ENCODE data around the gene PRIM1. TPM values are rescaled to one million over a fixed set of nuclear protein-coding genes. Genes with fewer than 3 reads are reported as not detected.

PRIM1 gene
- polyA plus RNA-seq, 1 donor (not counting 4 experiments of a cell fraction or from before 2014, with no cell fraction given) = 12.0 TPM

- no peak for FAIRE-seq
- Histone ChIP-seq H3K4me1 (ENCODE audit: control insufficient read depth, extremely low read depth, insufficient read depth, low read length) (no peaks in the 10 kb centered on the region), H2AFZ (ENCODE audit: control insufficient read depth, low read length) (no peak overlapping the region), H3K9ac (ENCODE audit: control insufficient read depth, extremely low read depth, insufficient read depth, low read length) (no peak overlapping the region), H4K20me1 (ENCODE audit: control insufficient read depth, extremely low read depth, insufficient read depth, low read length) (no peaks in the 10 kb centered on the region), H3K27me3 (ENCODE audit: control insufficient read depth, extremely low read depth, insufficient read depth, low read length) (no peaks in the 10 kb centered on the region), H3K79me2 (ENCODE audit: control insufficient read depth, insufficient read depth, low read length) (no peaks in the 10 kb centered on the region), H3K9me3 (ENCODE audit: control insufficient read depth, low read depth, low read length) (no peaks in the 10 kb centered on the region), H3K27ac (ENCODE audit: control insufficient read depth, insufficient read depth, low read length) (no peak overlapping the region), H3K36me3 (ENCODE audit: control insufficient read depth in 2 of 2, extremely low read depth in 1 of 2, insufficient read depth in 2 of 2, low read length in 2 of 2) (no peaks in the 10 kb centered on the region), H3K9me1 (ENCODE audit: control insufficient read depth, extremely low read depth, insufficient read depth, low read length) (no peaks in the 10 kb centered on the region), H3K4me2 (ENCODE audit: control insufficient read depth, extremely low read depth, insufficient read depth, low read depth, low read length) (no peak overlapping the region), H3K4me3 (ENCODE audit: control insufficient read depth in 2 of 3, extremely low read depth in 1 of 3, insufficient read depth in 2 of 3, low read depth in 1 of 3, low read length in 3 of 3) (no peak overlapping the region)
- no peak for TF ChIP-seq CTCF (optimal IDR thresholded peaks at IDR 0.05 in 1 of 3, IDR thresholded peaks at IDR 0.05 in 1 of 3, conservative IDR thresholded peaks at IDR 0.05 in 1 of 3; ENCODE audit: extremely low read depth in 1 of 3, insufficient read depth in 2 of 3, low read length in 3 of 3)
- TF ChIP-seq EZH2 (IDR thresholded peaks at IDR 0.05; ENCODE audit: low read length) = no peak
- dilution Hi-C loops (cut with MboI; ENCODE audit: extremely low pct_ligation_motif_present, low sequenced_read_pairs) = no loop called here
- no peak for DNase-seq (ENCODE audit: low read depth, low spot score)
These were observed 53.0 kb downstream of the PRIM1 start for GRCh38 chr12:56699020-56699661.

DNA sequence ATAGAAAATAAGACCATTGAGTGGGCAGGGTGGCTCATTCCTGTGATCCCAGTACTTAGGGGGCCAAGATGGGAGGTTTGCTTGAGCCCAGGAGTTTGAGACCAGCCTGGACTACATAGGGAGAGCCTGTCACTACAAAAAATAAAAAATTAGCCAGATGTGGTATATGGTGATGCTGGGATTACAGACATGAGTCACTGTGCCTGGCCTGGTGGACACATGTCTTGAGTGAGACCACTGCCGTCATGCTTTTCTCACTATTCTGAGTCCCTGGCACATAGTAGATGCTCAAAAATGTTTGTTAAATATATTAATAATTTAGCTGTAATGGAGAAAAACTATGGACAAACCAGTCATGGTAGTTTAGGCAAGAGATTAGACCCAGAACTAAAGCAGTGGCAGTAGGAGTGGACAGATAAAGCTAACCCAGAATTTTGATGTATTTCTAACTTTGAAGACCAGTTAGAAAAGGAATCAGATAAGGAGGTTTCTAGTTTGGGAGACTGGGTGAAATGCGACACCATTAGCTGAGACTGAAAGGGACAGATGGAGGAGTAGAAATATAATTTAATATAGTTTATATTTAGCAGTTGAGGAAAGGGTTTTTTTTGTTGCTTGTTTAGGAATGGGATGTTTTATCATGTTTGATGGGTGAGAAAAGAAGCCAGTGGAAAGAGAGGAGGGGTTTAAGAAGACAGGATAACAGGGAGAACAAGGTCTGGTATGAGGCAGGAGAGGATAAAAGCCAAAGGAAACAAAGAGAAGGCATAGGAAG lies 56.6 kb downstream of the PRIM1 start:
- no peak overlapping the region for H3K4me3 ChIP-seq (ENCODE audit: control insufficient read depth in 2 of 3, extremely low read depth in 1 of 3, insufficient read depth in 2 of 3, low read depth in 1 of 3, low read length in 3 of 3)
- H3K79me2 ChIP-seq (ENCODE audit: control insufficient read depth, insufficient read depth, low read length) = no peaks in the 10 kb centered on the region
- TF ChIP-seq CTCF (optimal IDR thresholded peaks at IDR 0.05 in 1 of 3, IDR thresholded peaks at IDR 0.05 in 1 of 3, conservative IDR thresholded peaks at IDR 0.05 in 1 of 3; ENCODE audit: extremely low read depth in 1 of 3, insufficient read depth in 2 of 3, low read length in 3 of 3) (no peak), EZH2 (IDR thresholded peaks at IDR 0.05; ENCODE audit: low read length) (no peak)
- H3K9me1 ChIP-seq (ENCODE audit: control insufficient read depth, extremely low read depth, insufficient read depth, low read length) = no peaks in the 10 kb centered on the region
- dilution Hi-C loops (cut with MboI; ENCODE audit: extremely low pct_ligation_motif_present, low sequenced_read_pairs) = no loop called here
- no peaks in the 10 kb centered on the region for H3K27me3 ChIP-seq (ENCODE audit: control insufficient read depth, extremely low read depth, insufficient read depth, low read length)
- no peaks in the 10 kb centered on the region for H4K20me1 ChIP-seq (ENCODE audit: control insufficient read depth, extremely low read depth, insufficient read depth, low read length)
- no peak for DNase-seq (ENCODE audit: low read depth, low spot score)
- no peak overlapping the region for H2AFZ ChIP-seq (ENCODE audit: control insufficient read depth, low read length)
- no peaks in the 10 kb centered on the region for H3K36me3 ChIP-seq (ENCODE audit: control insufficient read depth in 2 of 2, extremely low read depth in 1 of 2, insufficient read depth in 2 of 2, low read length in 2 of 2)
- no peak overlapping the region for H3K27ac ChIP-seq (ENCODE audit: control insufficient read depth, insufficient read depth, low read length)
- H3K4me1 ChIP-seq (ENCODE audit: control insufficient read depth, extremely low read depth, insufficient read depth, low read length) = no peaks in the 10 kb centered on the region
- FAIRE-seq = no peak
- H3K9me3 ChIP-seq (ENCODE audit: control insufficient read depth, low read depth, low read length) = no peaks in the 10 kb centered on the region
- no peak overlapping the region for H3K4me2 ChIP-seq (ENCODE audit: control insufficient read depth, extremely low read depth, insufficient read depth, low read depth, low read length)
- H3K9ac ChIP-seq (ENCODE audit: control insufficient read depth, extremely low read depth, insufficient read depth, low read length) = no peak overlapping the region

All from keratinocyte (primary cell).